ENCODE data around the gene SMYD3. TPM values are rescaled to one million over a fixed set of nuclear protein-coding genes. Genes with fewer than 3 reads are reported as not detected.

Gene SMYD3
- total RNA-seq, 1 experiment from 2014 or later, result 35.1 TPM

GRCh38 chr1:246295340-246295739 is 211.7 kb downstream of the SMYD3 start:
- Mint-ChIP-seq H3K27ac (ENCODE audit: unreplicated experiment) (no peak overlapping the region), H3K36me3 (ENCODE audit: insufficient read depth, unreplicated experiment) (no peaks in the 10 kb centered on the region), H3K27me3 (ENCODE audit: unreplicated experiment) (no peaks in the 10 kb centered on the region), H3K9me3 (ENCODE audit: low read depth, unreplicated experiment) (no peaks in the 10 kb centered on the region), H3K4me1 (ENCODE audit: low read depth, unreplicated experiment) (no peaks in the 10 kb centered on the region), H3K4me3 (ENCODE audit: low read depth, unreplicated experiment) (no peak overlapping the region)
- CTCF ChIA-PET, result no interaction called here
- TF ChIP-seq CTCF (IDR thresholded peaks at IDR 0.05; ENCODE audit: unreplicated experiment), result no peak
- BruUV-seq (replicated peaks), result no TSS peak
- intact Hi-C loops (cut with micrococcal nuclease; ENCODE audit: unreplicated experiment), result no loop called here
- no peak for DNase-seq

GRCh38 chr1:246294263-246294662 is 212.8 kb downstream of the SMYD3 start:
- Mint-ChIP-seq H3K4me1 (ENCODE audit: low read depth, unreplicated experiment) (no peaks in the 10 kb centered on the region), H3K9me3 (ENCODE audit: low read depth, unreplicated experiment) (no peaks in the 10 kb centered on the region), H3K27me3 (ENCODE audit: unreplicated experiment) (no peaks in the 10 kb centered on the region), H3K4me3 (ENCODE audit: low read depth, unreplicated experiment) (no peak overlapping the region), H3K36me3 (ENCODE audit: insufficient read depth, unreplicated experiment) (no peaks in the 10 kb centered on the region), H3K27ac (ENCODE audit: unreplicated experiment) (no peak overlapping the region)
- intact Hi-C loops (cut with micrococcal nuclease; ENCODE audit: unreplicated experiment), result no loop called here
- BruUV-seq (replicated peaks), result no TSS peak
- CTCF ChIA-PET, result no interaction called here
- no peak for DNase-seq
- no peak for TF ChIP-seq CTCF (IDR thresholded peaks at IDR 0.05; ENCODE audit: unreplicated experiment)

GRCh38 chr1:246293366-246294121 is 213.5 kb downstream of the SMYD3 start:
- H3K27me3 Mint-ChIP-seq (ENCODE audit: unreplicated experiment), result no peaks in the 10 kb centered on the region

GRCh38 chr1:246292571-246292970 is 214.5 kb downstream of the SMYD3 start:
- Mint-ChIP-seq H3K36me3 (ENCODE audit: insufficient read depth, unreplicated experiment) (no peaks in the 10 kb centered on the region), H3K4me3 (ENCODE audit: low read depth, unreplicated experiment) (no peak overlapping the region), H3K9me3 (ENCODE audit: low read depth, unreplicated experiment) (no peaks in the 10 kb centered on the region), H3K27ac (ENCODE audit: unreplicated experiment) (no peak overlapping the region), H3K4me1 (ENCODE audit: low read depth, unreplicated experiment) (no peaks in the 10 kb centered on the region), H3K27me3 (ENCODE audit: unreplicated experiment) (no peaks in the 10 kb centered on the region)
- no peak for TF ChIP-seq CTCF (IDR thresholded peaks at IDR 0.05; ENCODE audit: unreplicated experiment)
- BruUV-seq (replicated peaks), result no TSS peak
- CTCF ChIA-PET, result no interaction called here
- intact Hi-C loops (cut with micrococcal nuclease; ENCODE audit: unreplicated experiment), result no loop called here
- DNase-seq, result no peak

More at GRCh38 chr1:246293366-246294121, 213.5 kb downstream of the SMYD3 start:
- BruUV-seq (replicated peaks), result no TSS peak
- Mint-ChIP-seq H3K27ac (ENCODE audit: unreplicated experiment) (no peak overlapping the region), H3K4me1 (ENCODE audit: low read depth, unreplicated experiment) (no peaks in the 10 kb centered on the region), H3K9me3 (ENCODE audit: low read depth, unreplicated experiment) (no peaks in the 10 kb centered on the region), H3K4me3 (ENCODE audit: low read depth, unreplicated experiment) (no peak overlapping the region), H3K36me3 (ENCODE audit: insufficient read depth, unreplicated experiment) (no peaks in the 10 kb centered on the region)
- TF ChIP-seq CTCF (IDR thresholded peaks at IDR 0.05; ENCODE audit: unreplicated experiment), result no peak
- DNase-seq, result no peak
- intact Hi-C loops (cut with micrococcal nuclease; ENCODE audit: unreplicated experiment), result no loop called here
- CTCF ChIA-PET, result no interaction called here
